Measurements from ENCODE around the gene DOCK2.
A peak's percentile ranks its signal among the peaks of the same experiment; 100 is the strongest.

DOCK2 gene

DNA sequence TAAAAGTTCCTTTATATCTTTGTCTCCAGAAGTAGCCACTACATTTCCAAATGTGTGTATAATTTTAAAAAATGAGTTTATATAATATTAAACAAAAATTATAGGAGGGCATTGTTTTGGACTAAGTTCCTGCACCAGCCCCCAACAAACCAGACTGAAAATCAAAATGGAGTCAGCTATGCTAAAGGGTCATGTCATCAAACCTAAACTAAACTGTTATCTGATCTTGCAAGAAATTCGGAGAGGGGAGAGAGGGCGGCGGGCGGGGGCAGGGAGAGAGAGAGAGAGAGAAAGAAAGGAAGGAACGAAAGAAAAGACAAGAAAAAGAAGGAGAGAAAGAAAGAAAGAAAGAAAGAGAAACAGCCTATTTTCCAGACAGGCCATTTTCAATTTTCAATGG lies 63.5 kb downstream of the DOCK2 start:
- TF ChIP-seq, protein P1, sequence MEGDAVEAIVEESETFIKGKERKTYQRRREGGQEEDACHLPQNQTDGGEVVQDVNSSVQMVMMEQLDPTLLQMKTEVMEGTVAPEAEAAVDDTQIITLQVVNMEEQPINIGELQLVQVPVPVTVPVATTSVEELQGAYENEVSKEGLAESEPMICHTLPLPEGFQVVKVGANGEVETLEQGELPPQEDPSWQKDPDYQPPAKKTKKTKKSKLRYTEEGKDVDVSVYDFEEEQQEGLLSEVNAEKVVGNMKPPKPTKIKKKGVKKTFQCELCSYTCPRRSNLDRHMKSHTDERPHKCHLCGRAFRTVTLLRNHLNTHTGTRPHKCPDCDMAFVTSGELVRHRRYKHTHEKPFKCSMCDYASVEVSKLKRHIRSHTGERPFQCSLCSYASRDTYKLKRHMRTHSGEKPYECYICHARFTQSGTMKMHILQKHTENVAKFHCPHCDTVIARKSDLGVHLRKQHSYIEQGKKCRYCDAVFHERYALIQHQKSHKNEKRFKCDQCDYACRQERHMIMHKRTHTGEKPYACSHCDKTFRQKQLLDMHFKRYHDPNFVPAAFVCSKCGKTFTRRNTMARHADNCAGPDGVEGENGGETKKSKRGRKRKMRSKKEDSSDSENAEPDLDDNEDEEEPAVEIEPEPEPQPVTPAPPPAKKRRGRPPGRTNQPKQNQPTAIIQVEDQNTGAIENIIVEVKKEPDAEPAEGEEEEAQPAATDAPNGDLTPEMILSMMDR (conservative IDR thresholded peaks at IDR 0.05) = no peak
- no peak overlapping the region for H3K27ac ChIP-seq

DNA sequence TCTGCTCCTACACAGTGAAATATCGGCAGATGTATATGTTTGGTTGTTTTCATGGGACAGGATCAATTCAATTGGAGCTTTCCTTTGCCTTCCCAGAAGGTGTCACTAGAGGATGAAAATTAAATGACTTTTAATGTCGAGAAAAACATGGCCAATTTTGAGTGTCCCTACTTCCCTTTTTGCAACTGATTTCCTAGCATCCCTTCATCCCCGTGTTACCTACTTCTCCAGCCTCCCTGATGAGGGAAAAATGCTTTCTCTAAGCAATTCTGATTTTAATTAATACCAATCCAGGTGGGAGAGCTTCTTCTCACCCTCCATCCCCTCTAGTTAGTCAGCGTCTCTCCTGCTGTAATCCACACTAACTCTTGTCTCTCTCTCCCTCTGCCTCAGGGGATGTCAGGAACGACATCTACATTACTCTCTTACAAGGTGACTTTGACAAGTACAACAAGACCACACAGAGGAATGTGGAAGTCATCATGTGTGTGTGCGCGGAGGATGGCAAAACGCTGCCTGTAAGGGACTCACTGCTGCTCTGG lies 64.9 kb downstream of the DOCK2 start:
- no peak overlapping the region for H3K27ac ChIP-seq
- TF ChIP-seq, protein P1 (conservative IDR thresholded peaks at IDR 0.05) = peak; percentile 66

DNA sequence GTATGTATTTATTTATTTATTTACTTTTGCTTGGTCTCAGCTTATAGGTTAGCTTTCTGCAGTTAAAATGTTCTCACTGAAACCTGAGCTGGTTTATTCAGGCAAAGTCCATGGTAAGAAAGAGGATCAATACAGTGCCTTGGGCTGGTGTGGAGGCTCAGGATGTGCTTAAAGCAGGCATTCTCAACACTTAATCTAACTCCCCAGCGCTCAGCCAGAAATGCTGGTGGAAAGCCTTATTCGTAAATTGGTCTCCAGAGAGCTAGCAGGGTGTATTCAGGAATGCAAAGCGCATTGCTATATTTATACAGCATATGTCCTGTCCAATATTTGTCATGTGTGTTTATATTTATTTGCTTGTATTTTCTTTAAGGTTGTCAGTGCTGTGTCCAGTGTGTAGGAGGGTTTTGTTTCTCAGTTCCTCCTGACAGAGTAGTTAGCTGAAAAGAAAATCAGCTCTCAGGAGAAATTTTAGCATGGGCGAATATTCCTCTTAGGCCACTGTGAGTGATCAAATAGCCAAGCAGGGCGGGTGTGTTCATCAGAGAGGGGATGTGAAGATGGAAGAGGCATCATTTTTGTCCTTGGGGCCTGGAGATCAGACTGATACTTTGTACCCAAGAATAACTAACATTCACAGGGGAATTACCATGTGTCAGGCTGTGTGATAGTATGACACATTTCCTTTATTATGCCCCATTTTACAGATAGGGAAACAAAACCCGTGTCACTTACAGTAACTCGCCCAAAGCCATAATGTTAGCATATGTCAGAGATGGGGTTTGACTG lies 65.8 kb downstream of the DOCK2 start:
- TF ChIP-seq, protein P1 (conservative IDR thresholded peaks at IDR 0.05) = no peak
- H3K27ac ChIP-seq = no peak overlapping the region

DNA sequence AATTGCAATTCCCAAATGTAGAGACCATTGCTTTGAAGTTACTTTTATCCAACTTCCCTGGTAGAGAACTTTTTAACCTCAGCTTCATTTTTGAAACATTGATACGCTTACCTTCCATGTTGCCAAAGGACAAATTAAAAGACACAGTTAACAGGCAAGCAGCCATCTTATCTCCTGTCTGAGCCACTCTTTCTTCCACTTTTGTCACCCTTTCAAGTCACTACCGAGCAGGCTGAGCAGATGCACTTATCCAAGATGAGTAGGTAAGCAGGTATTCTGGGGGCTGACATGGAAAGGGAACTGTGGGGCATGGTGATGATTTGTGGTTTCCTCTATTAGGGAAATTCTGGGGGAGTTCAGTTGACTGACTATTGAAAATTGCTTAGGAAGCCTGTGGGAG lies 66.7 kb downstream of the DOCK2 start:
- TF ChIP-seq, protein P1 (conservative IDR thresholded peaks at IDR 0.05) = no peak
- no peak overlapping the region for H3K27ac ChIP-seq

DNA sequence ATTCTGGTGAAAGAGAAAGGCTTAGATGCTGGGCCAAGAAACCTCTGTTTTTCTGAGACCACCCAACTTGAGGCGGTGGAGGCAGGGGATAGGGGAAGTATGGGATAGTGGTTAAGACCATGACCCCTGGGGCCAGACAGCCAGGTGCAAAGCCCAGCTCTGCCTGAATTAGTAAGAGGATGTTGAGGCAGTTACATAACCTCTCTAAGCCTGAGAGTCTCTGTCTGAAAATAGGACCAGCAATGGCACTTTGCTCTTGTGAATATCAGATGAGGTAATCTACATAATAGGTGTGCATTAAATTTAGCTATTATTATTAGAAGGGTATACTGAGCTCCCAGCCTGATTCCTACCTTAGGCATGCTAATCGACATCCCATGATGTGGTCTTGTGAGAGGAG lies 68.2 kb downstream of the DOCK2 start:
- H3K27ac ChIP-seq = no peak overlapping the region
- TF ChIP-seq, protein P1 (conservative IDR thresholded peaks at IDR 0.05) = no peak

DNA sequence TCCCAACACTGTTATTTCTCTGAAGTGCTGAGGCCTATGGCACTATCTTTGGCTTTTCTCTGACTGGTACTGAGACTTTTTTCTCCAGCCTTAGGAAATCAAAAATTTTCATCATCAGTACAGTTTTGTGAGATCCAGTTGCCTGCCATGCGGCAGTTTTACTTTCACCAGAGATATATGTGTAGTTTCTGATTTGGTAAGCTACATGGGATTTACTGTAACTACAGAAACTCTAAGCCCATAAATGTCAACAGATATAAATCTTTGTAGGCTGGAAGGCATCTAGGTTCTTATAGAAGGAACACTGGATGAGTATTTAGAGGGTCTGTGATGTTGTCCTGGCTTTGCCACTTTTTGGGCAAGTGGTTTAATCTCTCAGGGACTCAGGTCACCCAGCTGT lies 69.0 kb downstream of the DOCK2 start:
- TF ChIP-seq, protein P1 (conservative IDR thresholded peaks at IDR 0.05) = no peak
- H3K27ac ChIP-seq = no peak overlapping the region

DNA sequence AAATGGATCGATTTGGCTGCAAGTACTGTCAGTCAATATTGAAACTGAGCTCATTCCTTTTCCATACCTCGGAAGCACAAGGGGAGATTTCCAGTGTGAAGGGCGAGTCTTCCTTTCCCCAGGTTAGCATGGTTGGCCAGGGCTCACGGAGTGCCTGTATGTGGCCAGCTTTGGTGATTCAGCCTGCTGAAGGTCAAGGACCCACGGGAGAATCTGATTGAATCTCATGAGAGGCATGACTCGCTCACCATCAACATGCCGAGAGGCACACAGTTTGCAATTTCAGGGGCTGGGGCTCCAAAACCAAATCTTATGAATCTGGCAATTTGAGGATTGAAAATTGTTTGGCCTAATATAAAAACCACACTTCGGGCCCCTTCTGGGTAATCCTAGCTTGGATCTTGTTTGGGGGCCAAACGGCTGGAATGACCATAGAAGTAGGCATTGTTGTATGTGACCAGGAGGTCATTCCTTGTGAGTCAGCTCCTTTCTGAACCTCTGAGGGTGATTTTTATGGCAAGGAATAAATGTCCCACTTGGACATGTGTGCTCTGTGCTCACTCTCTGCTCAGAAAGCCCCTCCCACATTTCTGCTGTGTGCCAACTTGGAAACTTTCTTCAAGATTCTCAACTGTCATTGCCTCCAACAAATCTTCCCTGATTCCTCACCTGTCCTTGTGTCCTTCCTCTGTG lies 69.8 kb downstream of the DOCK2 start:
- H3K27ac ChIP-seq = no peak overlapping the region
- TF ChIP-seq, protein P1 (conservative IDR thresholded peaks at IDR 0.05) = no peak
